Fibroblast of mammary gland (primary cell): ENCODE measurements around the gene CEACAM21.

Source experiments
- DNase-seq: peaks from one replicate; pipeline ENCODE4 v3.0.0-alpha.2; 2010; ENCODE audit warnings: low read depth
- H3K4me3 ChIP-seq: 2 replicates; pipeline ENCODE4 v1.5.1; 2011; ENCODE audit warnings: low read depth, mild to moderate bottlenecking, low read length, moderate library complexity; ENCODE audit not compliant: control insufficient read depth
- TF ChIP-seq, protein P1 (sequence below): conservative IDR thresholded peaks from 2 replicates; pipeline ENCODE4 v1.5.1; 2011; ENCODE audit warnings: low read depth, low read length, inconsistent platforms; ENCODE audit not compliant: control insufficient read depth, insufficient read depth

The CEACAM21 gene

DNA sequence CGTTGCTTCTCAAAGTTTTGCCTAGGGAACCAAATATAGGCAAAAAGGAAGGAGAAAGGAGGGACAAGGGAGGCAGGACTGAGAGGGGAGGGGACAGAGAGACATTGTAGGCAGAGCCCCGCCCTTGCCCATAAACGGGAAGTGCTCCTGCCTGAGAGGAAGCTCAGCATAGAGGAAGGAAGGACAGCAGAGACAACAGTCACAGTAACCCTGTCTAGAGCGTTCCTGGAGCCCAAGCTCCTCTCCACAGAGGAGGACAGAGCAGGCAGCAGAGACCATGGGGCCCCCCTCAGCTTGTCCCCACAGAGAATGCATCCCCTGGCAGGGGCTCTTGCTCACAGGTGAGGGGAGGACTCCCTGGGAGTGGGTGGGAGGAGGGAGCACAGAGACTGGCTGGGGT lies at the start of gene CEACAM21:
CEACAM21 (plus strand) TSS at position 169 of the 400 bp plus-strand sequence; CDS start at position 278, 109 bp downstream.
- H3K4me3 ChIP-seq, result no peak within 1 kb of the TSS
- TF ChIP-seq, protein P1, sequence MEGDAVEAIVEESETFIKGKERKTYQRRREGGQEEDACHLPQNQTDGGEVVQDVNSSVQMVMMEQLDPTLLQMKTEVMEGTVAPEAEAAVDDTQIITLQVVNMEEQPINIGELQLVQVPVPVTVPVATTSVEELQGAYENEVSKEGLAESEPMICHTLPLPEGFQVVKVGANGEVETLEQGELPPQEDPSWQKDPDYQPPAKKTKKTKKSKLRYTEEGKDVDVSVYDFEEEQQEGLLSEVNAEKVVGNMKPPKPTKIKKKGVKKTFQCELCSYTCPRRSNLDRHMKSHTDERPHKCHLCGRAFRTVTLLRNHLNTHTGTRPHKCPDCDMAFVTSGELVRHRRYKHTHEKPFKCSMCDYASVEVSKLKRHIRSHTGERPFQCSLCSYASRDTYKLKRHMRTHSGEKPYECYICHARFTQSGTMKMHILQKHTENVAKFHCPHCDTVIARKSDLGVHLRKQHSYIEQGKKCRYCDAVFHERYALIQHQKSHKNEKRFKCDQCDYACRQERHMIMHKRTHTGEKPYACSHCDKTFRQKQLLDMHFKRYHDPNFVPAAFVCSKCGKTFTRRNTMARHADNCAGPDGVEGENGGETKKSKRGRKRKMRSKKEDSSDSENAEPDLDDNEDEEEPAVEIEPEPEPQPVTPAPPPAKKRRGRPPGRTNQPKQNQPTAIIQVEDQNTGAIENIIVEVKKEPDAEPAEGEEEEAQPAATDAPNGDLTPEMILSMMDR, result no peak
- DNase-seq, result no peak

- peak; percentile 1 for DNase-seq
- TF ChIP-seq, protein P1, result no peak
- no peak overlapping the region for H3K4me3 ChIP-seq
Measured at GRCh38 chr19:41527089-41527488, 48.9 kb upstream of the CEACAM21 start.

GRCh38 chr19:41528106-41528505 lies 47.9 kb upstream of the CEACAM21 start:
- TF ChIP-seq, protein P1, result no peak
- H3K4me3 ChIP-seq, result no peak overlapping the region
- DNase-seq, result peak; percentile 9

DNA sequence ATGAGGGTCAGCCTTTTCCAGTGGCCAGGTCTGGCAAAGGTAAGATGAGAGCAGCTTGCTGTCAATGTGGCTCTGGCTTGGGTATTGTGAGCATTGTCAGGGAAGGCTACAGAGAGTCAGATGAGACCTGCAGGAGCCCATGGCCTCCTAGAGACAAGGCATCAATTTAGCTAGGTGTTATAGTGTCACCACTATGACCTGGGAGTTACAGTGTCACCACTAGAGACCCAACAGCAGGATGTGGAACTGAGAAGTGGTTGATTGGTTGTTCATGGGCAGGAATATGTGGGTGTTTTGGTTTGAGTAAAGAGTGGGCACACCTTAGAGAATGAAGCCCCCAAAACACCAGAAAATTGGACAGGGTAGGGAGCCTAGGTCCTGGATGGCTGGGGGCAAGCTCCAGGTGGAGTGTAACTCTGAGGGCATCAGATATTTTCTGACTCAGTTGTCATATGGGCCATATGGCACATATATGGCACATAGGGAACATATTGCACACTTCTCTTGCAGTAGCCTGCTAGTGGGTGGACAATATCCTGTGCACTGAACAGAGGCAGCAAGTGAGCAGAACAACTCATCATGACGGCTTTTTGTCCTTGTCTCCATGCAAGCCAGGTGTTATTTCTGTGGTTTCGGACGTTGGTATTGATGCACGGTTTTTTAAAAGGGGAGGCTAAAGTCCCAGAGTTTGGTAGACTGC lies 46.3 kb upstream of the CEACAM21 start:
- H3K4me3 ChIP-seq, result no peak overlapping the region
- TF ChIP-seq, protein P1, result no peak
- DNase-seq, result no peak

DNA sequence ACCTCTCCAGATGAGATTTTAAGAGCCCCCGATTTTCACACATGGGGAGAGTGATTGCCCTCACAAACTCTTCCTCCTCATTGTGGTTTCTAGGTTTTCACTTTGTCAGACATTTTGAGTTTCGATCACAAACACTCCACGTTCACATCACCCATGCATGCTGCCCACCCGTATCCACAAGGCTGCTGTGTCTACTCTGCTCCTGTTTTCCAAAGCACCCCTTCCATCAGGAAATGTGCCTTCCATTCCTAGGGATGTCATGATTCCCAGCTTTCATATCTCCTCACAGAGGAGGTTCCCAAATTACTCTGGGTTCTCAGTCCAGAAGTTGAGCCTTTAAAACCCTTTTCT lies 45.8 kb upstream of the CEACAM21 start:
- no peak overlapping the region for H3K4me3 ChIP-seq
- DNase-seq, result no peak
- TF ChIP-seq, protein P1, result no peak

- TF ChIP-seq, protein P1, result no peak
- peak; percentile 4 for DNase-seq
- no peak overlapping the region for H3K4me3 ChIP-seq
Measured at GRCh38 chr19:41530761-41531301, 45.1 kb upstream of the CEACAM21 start.
